Measurements from ENCODE around the gene ACAD9. TPM values are rescaled to one million over a fixed set of nuclear protein-coding genes. Genes with fewer than 3 reads are reported as not detected.
A peak's percentile ranks its signal among the peaks of the same experiment; 100 is the strongest.

The ACAD9 gene
- total RNA-seq, 1 experiment from 2014 or later, result 43.1 TPM

DNA sequence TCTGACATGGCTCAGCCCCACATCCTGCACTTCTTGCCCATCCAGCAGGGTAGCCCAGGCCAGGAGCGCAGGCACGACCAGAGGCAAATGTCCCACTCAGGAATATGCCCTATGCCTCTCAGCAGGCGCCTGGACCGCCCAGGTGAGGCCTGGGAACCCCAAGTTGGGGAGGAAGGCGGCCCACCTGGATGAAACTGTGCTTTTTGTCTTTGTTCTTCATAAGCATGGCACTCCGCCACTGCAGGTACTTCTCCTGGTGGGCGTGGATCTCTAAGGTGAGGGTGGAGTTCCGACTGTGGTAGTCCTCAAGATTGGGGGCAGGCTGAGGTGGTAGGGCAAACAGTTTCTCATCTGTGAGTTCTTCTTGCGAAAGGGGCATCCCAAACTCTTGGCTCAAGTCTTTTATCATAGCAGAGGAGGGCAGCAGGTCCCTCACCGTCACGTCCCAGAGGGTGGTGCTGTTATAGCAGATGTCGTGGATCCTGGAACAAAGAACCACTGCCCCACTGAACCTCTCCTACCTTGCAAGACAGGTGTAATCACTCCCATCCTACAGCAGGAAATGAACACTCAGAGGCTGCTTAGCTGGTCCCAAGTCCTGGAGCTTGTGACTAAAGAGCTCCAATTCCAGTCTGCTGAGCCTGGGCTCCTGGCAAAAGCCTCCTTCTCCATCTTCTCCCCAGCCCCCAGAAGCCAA lies 53.2 kb downstream of the ACAD9 start:
- H3K27ac Mint-ChIP-seq (ENCODE audit: low read depth, unreplicated experiment), result no peak overlapping the region
- H3K4me3 Mint-ChIP-seq (ENCODE audit: unreplicated experiment), result no peak overlapping the region
- no peaks in the 10 kb centered on the region for H3K9me3 Mint-ChIP-seq (ENCODE audit: unreplicated experiment)
- H3K27me3 Mint-ChIP-seq (ENCODE audit: insufficient read depth, unreplicated experiment), result peaks cover 23% of the 10 kb centered on the region
- H3K4me1 Mint-ChIP-seq (ENCODE audit: insufficient read depth, unreplicated experiment), result no peaks in the 10 kb centered on the region
- DNase-seq (ENCODE audit: unreplicated experiment), result no peak
- H3K36me3 Mint-ChIP-seq (ENCODE audit: insufficient read depth, unreplicated experiment), result no peaks in the 10 kb centered on the region
- BruUV-seq (replicated peaks), result no TSS peak
- ChIA-PET POLR2A (interaction anchor here (0.5 to 2.1 kb wide), 2 partner anchors 13 to 119 kb away, joined by 3 to 6 read pairs; no protein-coding TSS in a partner anchor), CTCF (interaction anchor here (0.9 to 1.2 kb wide), 2 partner anchors 121 to 252 kb away, joined by 3 to 4 read pairs; no protein-coding TSS in a partner anchor)
- TF ChIP-seq, protein P1, sequence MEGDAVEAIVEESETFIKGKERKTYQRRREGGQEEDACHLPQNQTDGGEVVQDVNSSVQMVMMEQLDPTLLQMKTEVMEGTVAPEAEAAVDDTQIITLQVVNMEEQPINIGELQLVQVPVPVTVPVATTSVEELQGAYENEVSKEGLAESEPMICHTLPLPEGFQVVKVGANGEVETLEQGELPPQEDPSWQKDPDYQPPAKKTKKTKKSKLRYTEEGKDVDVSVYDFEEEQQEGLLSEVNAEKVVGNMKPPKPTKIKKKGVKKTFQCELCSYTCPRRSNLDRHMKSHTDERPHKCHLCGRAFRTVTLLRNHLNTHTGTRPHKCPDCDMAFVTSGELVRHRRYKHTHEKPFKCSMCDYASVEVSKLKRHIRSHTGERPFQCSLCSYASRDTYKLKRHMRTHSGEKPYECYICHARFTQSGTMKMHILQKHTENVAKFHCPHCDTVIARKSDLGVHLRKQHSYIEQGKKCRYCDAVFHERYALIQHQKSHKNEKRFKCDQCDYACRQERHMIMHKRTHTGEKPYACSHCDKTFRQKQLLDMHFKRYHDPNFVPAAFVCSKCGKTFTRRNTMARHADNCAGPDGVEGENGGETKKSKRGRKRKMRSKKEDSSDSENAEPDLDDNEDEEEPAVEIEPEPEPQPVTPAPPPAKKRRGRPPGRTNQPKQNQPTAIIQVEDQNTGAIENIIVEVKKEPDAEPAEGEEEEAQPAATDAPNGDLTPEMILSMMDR (IDR thresholded peaks at IDR 0.05; ENCODE audit: unreplicated experiment), result no peak
- intact Hi-C loops (cut with micrococcal nuclease), result no loop called here

DNA sequence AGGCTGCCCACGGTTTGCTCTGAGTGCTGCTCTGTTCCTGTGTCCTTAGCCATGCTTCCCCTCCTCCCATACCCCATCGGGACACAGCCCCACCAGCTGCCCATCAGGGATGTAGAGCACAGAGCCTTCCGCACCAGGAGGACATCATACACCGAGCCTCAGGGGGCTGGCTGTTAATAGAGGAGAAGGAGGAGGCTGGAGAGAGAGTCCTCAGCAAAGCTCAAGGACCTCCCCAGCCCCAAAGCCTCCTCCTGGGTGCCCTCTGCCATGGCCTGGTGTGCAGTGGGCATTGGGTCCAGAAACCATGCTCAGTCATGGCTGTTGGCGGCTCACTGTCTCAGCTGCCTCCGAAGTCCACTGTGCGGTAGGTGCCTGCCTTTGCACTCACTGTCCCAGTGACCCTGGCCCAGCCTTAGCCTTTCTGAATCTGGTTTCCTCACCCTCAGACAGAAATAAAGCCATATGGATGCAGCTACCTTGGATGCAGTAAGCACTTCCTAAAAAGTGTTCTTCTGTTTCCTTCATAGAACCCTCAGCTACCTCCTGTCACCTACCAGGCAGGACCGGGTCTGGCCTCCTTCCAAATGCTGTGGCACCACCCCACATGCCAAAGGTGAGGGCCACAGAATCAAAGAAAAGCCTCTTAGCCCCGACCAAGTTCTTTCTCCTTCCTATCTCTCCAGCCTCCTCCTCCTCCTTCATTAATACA lies 53.9 kb downstream of the ACAD9 start:
- intact Hi-C loops (cut with micrococcal nuclease), result no loop called here
- DNase-seq (ENCODE audit: unreplicated experiment), result no peak
- H3K27ac Mint-ChIP-seq (ENCODE audit: low read depth, unreplicated experiment), result peak overlapping the region; percentile 64
- H3K9me3 Mint-ChIP-seq (ENCODE audit: unreplicated experiment), result no peaks in the 10 kb centered on the region
- BruUV-seq (replicated peaks), result no TSS peak
- peaks cover 23% of the 10 kb centered on the region for H3K27me3 Mint-ChIP-seq (ENCODE audit: insufficient read depth, unreplicated experiment)
- CTCF ChIA-PET, result interaction anchor here (0.9 to 1.2 kb wide), 2 partner anchors 120 to 253 kb away, joined by 3 to 4 read pairs; no protein-coding TSS in a partner anchor
- H3K4me1 Mint-ChIP-seq (ENCODE audit: insufficient read depth, unreplicated experiment), result no peaks in the 10 kb centered on the region
- TF ChIP-seq, protein P1 (IDR thresholded peaks at IDR 0.05; ENCODE audit: unreplicated experiment), result no peak
- H3K36me3 Mint-ChIP-seq (ENCODE audit: insufficient read depth, unreplicated experiment), result no peaks in the 10 kb centered on the region
- POLR2A ChIA-PET, result interaction anchor here (0.6 kb wide), 1 partner anchor 253 kb away, joined by 3 read pairs; no protein-coding TSS in a partner anchor
- H3K4me3 Mint-ChIP-seq (ENCODE audit: unreplicated experiment), result no peak overlapping the region

DNA sequence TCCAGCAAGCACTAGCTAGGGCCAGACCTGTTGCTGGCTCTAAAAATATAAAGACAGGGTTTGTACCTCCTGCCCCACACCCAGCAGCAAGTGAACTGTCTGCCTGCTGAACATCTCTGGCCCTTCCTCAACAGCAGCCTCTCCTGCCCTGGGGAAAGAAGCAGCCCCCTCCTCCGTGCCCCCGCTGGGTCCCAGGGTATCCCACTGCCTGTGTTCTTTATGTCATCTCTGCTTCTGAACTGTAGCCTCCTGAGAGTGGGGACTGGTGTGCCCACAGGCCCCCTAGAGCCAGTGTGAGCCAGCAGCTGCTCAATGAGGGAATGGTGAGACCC lies 54.5 kb downstream of the ACAD9 start:
- intact Hi-C loops (cut with micrococcal nuclease), result no loop called here
- Mint-ChIP-seq H3K36me3 (ENCODE audit: insufficient read depth, unreplicated experiment) (no peaks in the 10 kb centered on the region), H3K4me1 (ENCODE audit: insufficient read depth, unreplicated experiment) (no peaks in the 10 kb centered on the region), H3K27ac (ENCODE audit: low read depth, unreplicated experiment) (peak overlapping the region; percentile 64), H3K9me3 (ENCODE audit: unreplicated experiment) (no peaks in the 10 kb centered on the region), H3K27me3 (ENCODE audit: insufficient read depth, unreplicated experiment) (peaks cover 23% of the 10 kb centered on the region), H3K4me3 (ENCODE audit: unreplicated experiment) (no peak overlapping the region)
- TF ChIP-seq, protein P1 (IDR thresholded peaks at IDR 0.05; ENCODE audit: unreplicated experiment), result no peak
- no TSS peak for BruUV-seq (replicated peaks)
- ChIA-PET CTCF (no interaction called here), POLR2A (interaction anchor here (0.6 kb wide), 2 partner anchors 55 to 254 kb away, joined by 3 read pairs; partner anchors contain the start of gene ACAD9)
- DNase-seq (ENCODE audit: unreplicated experiment), result no peak

DNA sequence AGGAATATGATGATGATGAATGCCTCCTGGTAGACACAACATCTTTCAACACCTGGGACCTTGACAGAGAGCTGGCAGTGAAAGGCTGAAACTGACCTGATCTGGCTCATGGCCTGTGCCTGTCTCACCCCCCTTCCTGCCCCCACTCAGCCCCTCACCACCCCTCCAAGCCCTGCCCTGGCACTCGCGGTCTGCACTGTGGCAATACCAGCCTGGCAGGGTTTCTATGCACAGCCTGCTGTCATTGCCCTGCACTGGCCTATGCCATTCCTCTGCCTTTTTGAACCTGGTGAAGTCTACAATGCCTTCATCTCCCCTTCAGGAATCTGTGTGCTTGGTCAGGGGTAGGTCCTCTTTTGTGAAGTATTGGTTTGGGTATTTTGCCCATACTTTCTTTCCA lies 56.5 kb downstream of the ACAD9 start:
- H3K4me3 Mint-ChIP-seq (ENCODE audit: unreplicated experiment), result no peak overlapping the region
- TF ChIP-seq, protein P1 (IDR thresholded peaks at IDR 0.05; ENCODE audit: unreplicated experiment), result no peak
- H3K27ac Mint-ChIP-seq (ENCODE audit: low read depth, unreplicated experiment), result no peak overlapping the region
- no TSS peak for BruUV-seq (replicated peaks)
- POLR2A ChIA-PET, result interaction anchor here (0.8 kb wide), 1 partner anchor 15 kb away, joined by 3 read pairs; no protein-coding TSS in a partner anchor
- DNase-seq (ENCODE audit: unreplicated experiment), result no peak
- H3K9me3 Mint-ChIP-seq (ENCODE audit: unreplicated experiment), result no peaks in the 10 kb centered on the region
- H3K27me3 Mint-ChIP-seq (ENCODE audit: insufficient read depth, unreplicated experiment), result peaks cover 23% of the 10 kb centered on the region
- no peaks in the 10 kb centered on the region for H3K4me1 Mint-ChIP-seq (ENCODE audit: insufficient read depth, unreplicated experiment)
- intact Hi-C loops (cut with micrococcal nuclease), result no loop called here
- CTCF ChIA-PET, result interaction anchor here (0.6 to 1.5 kb wide), 2 partner anchors 33 to 34 kb away, joined by 3 read pairs; no protein-coding TSS in a partner anchor
- no peaks in the 10 kb centered on the region for H3K36me3 Mint-ChIP-seq (ENCODE audit: insufficient read depth, unreplicated experiment)
